MM.1S (cell line): Measurements from ENCODE around the gene SHANK1.
"Not testable (repeated sequence)": the region's sequence is repeated elsewhere in the genome, so short reads cannot be mapped to it uniquely, and the experiment has no call there.

ENCODE experiments used
- EZH2 ChIP-seq: fragments of 300-600 bp; sonication (generic); optimal IDR thresholded peaks from 2 replicates; pipeline ENCODE3; 2017; ENCODE audit warnings: low read depth, mild to moderate bottlenecking, antibody characterized with exemption, low read length, mixed read lengths
- TF ChIP-seq, protein P1 (sequence below): fragments of 300-600 bp; sonication (generic); IDR thresholded peaks from 2 replicates; pipeline ENCODE4 v1.5.1; 2016; ENCODE audit warnings: antibody characterized with exemption, low read length, mixed read lengths

- TF ChIP-seq, protein P1, sequence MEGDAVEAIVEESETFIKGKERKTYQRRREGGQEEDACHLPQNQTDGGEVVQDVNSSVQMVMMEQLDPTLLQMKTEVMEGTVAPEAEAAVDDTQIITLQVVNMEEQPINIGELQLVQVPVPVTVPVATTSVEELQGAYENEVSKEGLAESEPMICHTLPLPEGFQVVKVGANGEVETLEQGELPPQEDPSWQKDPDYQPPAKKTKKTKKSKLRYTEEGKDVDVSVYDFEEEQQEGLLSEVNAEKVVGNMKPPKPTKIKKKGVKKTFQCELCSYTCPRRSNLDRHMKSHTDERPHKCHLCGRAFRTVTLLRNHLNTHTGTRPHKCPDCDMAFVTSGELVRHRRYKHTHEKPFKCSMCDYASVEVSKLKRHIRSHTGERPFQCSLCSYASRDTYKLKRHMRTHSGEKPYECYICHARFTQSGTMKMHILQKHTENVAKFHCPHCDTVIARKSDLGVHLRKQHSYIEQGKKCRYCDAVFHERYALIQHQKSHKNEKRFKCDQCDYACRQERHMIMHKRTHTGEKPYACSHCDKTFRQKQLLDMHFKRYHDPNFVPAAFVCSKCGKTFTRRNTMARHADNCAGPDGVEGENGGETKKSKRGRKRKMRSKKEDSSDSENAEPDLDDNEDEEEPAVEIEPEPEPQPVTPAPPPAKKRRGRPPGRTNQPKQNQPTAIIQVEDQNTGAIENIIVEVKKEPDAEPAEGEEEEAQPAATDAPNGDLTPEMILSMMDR, result not testable (repeated sequence)
- not testable (repeated sequence) for TF ChIP-seq EZH2
Observed at GRCh38 chr19:50767263-50767662, 47.7 kb upstream of the SHANK1 start.
